Tibial nerve (tissue), 4 donors: ENCODE results near the gene ACBD5. TPM values are rescaled to one million over a fixed set of nuclear protein-coding genes. Genes with fewer than 3 reads are reported as not detected.

Experiments used
- DNase-seq, 2 donors: peaks; one replicate each; pipeline ENCODE4 v3.0.0-alpha.2; 2019; ENCODE audit warnings: low spot score in 2 of 2
- H3K27ac ChIP-seq, 4 donors: fragments of 200-600 bp; sonication (generic) in 3 of 4; one replicate each; pipeline ENCODE4 v1.5.1; 2017 to 2019; ENCODE audit warnings: mild to moderate bottlenecking in 1 of 4
- H3K27me3 ChIP-seq, 2 donors: fragments of 200-600 bp; sonication (generic) in 1 of 2; one replicate each; pipeline versions ENCODE4 v1.5.1 to v1.6.0; 2017 to 2019
- H3K36me3 ChIP-seq, 3 donors: fragments of 200-600 bp; sonication (generic); one replicate each; pipeline ENCODE4 v1.5.1; 2018 to 2019
- H3K4me1 ChIP-seq, 4 donors: fragments of 200-600 bp; sonication (generic) in 3 of 4; one replicate each; pipeline ENCODE4 v1.5.1; 2017 to 2019
- H3K4me3 ChIP-seq, 4 donors: fragments of 200-600 bp; sonication (generic) in 3 of 4; one replicate each; pipeline ENCODE4 v1.5.1; 2017 to 2019; ENCODE audit warnings: mild to moderate bottlenecking in 1 of 4, moderate library complexity in 1 of 4
- H3K9me3 ChIP-seq, 4 donors: fragments of 200-600 bp; sonication (generic) in 3 of 4; one replicate each; pipeline ENCODE4 v1.5.1; 2017 to 2019
- CTCF ChIP-seq, 5 experiments: fragments of 200-600 bp in 3 of 5; fragments of 450-650 bp in 2 of 5; sonication (generic) in 3 of 5; IDR thresholded peaks; one replicate each; pipeline ENCODE4 v1.5.1; 2016 to 2019; ENCODE audit warnings: antibody characterized with exemption in 5 of 5, mild to moderate bottlenecking in 3 of 5, moderate library complexity in 2 of 5
- EP300 ChIP-seq, 2 donors: sonication (generic); formaldehyde crosslinking; IDR thresholded peaks; one replicate each; pipeline ENCODE4 v1.6.1; 2017; ENCODE audit warnings: antibody characterized with exemption in 2 of 2, mild to moderate bottlenecking in 1 of 2
- POLR2A ChIP-seq, 2 donors: fragments of 450-650 bp; IDR thresholded peaks; one replicate each; pipeline ENCODE4 v1.6.1; 2017; ENCODE audit warnings: antibody characterized with exemption in 2 of 2, mild to moderate bottlenecking in 2 of 2, moderate library complexity in 2 of 2
- WGBS, 2 donors: methylation state at CpG; one replicate each; pipeline ENCODE4 v1.1.5; 2018; 5-methylcytosine and 5-hydroxymethylcytosine counted together
- total RNA-seq, 4 donors: library from RNA; depleted of rRNA; stranded (reverse); fragments of >200 nt; gene quantifications; one replicate each; pipeline ENCODE4 v1.1.0, GENCODE V29; 2016

The ACBD5 gene
- total RNA-seq, 4 donors from 2014 or later, result 15.3 to 31.2 (median 20.4) TPM

- Histone ChIP-seq H3K9me3 (no peaks in the 10 kb centered on the region), H3K4me1 (no peaks in the 10 kb centered on the region), H3K27ac (no peak overlapping the region), H3K36me3 (peaks cover 0 to 61% (median 0%) of the 10 kb centered on the region in 3 donors), H3K27me3 (no peaks in the 10 kb centered on the region), H3K4me3 (no peak overlapping the region)
- TF ChIP-seq CTCF (IDR thresholded peaks at IDR 0.05) (no peak), POLR2A (IDR thresholded peaks at IDR 0.05) (no peak), EP300 (IDR thresholded peaks at IDR 0.05) (no peak)
- DNase-seq, result no peak
- 67 to 72% methylated on average over 8 of the region's 8 CpGs for WGBS, 2 donors
Measured at GRCh38 chr10:27225011-27225590, 15.5 kb downstream of the ACBD5 start.

- TF ChIP-seq EP300 (IDR thresholded peaks at IDR 0.05) (no peak), POLR2A (IDR thresholded peaks at IDR 0.05) (no peak), CTCF (IDR thresholded peaks at IDR 0.05) (peak; percentile 31 to 63 (median 43))
- H3K4me1 ChIP-seq, result no peaks in the 10 kb centered on the region
- WGBS, 2 donors, result 79 to 87% methylated on average over 5 of the region's 5 CpGs
- peaks cover 0 to 63% (median 0%) of the 10 kb centered on the region in 3 donors for H3K36me3 ChIP-seq
- no peak overlapping the region for H3K27ac ChIP-seq
- no peaks in the 10 kb centered on the region for H3K9me3 ChIP-seq
- peak in 1 of 2 donors; percentile 50 for DNase-seq
- H3K4me3 ChIP-seq, result no peak overlapping the region
- no peaks in the 10 kb centered on the region for H3K27me3 ChIP-seq
Measured at GRCh38 chr10:27223964-27224363, 16.6 kb downstream of the ACBD5 start.

GRCh38 chr10:27207350-27207749 lies 33.2 kb downstream of the ACBD5 start:
- 92 to 96% methylated on average over 2 of the region's 2 CpGs for WGBS, 2 donors
- Histone ChIP-seq H3K9me3 (no peaks in the 10 kb centered on the region), H3K27ac (no peak overlapping the region), H3K27me3 (no peaks in the 10 kb centered on the region), H3K4me1 (no peaks in the 10 kb centered on the region), H3K36me3 (peaks cover 0 to 99% (median 26%) of the 10 kb centered on the region in 3 donors), H3K4me3 (no peak overlapping the region)
- TF ChIP-seq CTCF (IDR thresholded peaks at IDR 0.05) (no peak), POLR2A (IDR thresholded peaks at IDR 0.05) (no peak), EP300 (IDR thresholded peaks at IDR 0.05) (no peak)
- no peak for DNase-seq

GRCh38 chr10:27203806-27204205 lies 36.8 kb downstream of the ACBD5 start:
- H3K4me1 ChIP-seq, result no peaks in the 10 kb centered on the region
- H3K9me3 ChIP-seq, result no peaks in the 10 kb centered on the region
- H3K27me3 ChIP-seq, result no peaks in the 10 kb centered on the region
- WGBS, 2 donors, result 73 to 93% methylated on average over 5 of the region's 5 CpGs
- no peak overlapping the region for H3K27ac ChIP-seq
- H3K36me3 ChIP-seq, result peaks cover 0 to 100% (median 21%) of the 10 kb centered on the region in 3 donors
- no peak for DNase-seq
- TF ChIP-seq POLR2A (IDR thresholded peaks at IDR 0.05) (no peak), CTCF (IDR thresholded peaks at IDR 0.05) (no peak)
- H3K4me3 ChIP-seq, result no peak overlapping the region

GRCh38 chr10:27197980-27198620 lies 42.5 kb downstream of the ACBD5 start:
- WGBS, 2 donors, result 75 to 78% methylated on average over 2 of the region's 2 CpGs
- Histone ChIP-seq H3K4me3 (no peak overlapping the region), H3K4me1 (no peaks in the 10 kb centered on the region), H3K27ac (no peak overlapping the region), H3K36me3 (peaks cover 0 to 83% (median 4%) of the 10 kb centered on the region in 3 donors), H3K27me3 (no peaks in the 10 kb centered on the region), H3K9me3 (no peaks in the 10 kb centered on the region)
- DNase-seq, result no peak
- no peak for TF ChIP-seq POLR2A (IDR thresholded peaks at IDR 0.05)
